GM18870 (cell line): ENCODE data around the gene CS.
"Not testable (repeated sequence)": the region's sequence is repeated elsewhere in the genome, so short reads cannot be mapped to it uniquely, and the experiment has no call there.

Experiments used
- ATAC-seq: cut with Tn5 transposase; IDR thresholded peaks from one replicate; pipeline ENCODE4 v1.9.1; 2021; ENCODE audit warnings: moderate library complexity; ENCODE audit not compliant: unreplicated experiment

Gene CS

GRCh38 chr12:56299853-56300643 is at the start of gene CS:
Gene CS, minus strand, starts transcription at chr12:56300330. Its CDS starts 129 bp downstream, at chr12:56300201.
- peak; percentile 82 for ATAC-seq

- ATAC-seq = no peak
Measured at GRCh38 chr12:56348776-56349175, 48.6 kb upstream of the CS start.

DNA sequence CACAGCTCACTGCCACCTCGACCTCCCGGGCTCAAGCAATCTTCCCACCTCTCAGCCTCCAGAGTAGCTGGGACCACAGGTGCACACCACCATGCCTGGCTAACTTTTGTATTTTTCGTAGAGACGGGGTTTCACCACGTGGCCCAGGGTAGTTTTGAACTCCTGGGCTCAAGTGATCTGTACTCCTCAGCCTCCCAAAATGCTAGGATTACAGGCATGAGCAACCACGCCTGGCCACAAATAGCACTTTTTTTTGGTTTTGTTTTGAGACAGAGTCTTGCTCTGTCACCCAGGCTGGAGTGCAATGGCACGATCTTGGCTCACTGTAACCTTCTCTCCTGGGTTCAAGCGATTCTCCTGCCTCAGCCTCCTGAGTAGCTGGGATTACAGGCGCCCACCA is 47.1 kb upstream of the CS start:
- not testable (repeated sequence) for ATAC-seq

- ATAC-seq = no peak
Measured at GRCh38 chr12:56346675-56347074, 46.5 kb upstream of the CS start.

GRCh38 chr12:56342290-56342689 is 42.2 kb upstream of the CS start:
- ATAC-seq = not testable (repeated sequence)

GRCh38 chr12:56341616-56342015 is 41.5 kb upstream of the CS start:
- ATAC-seq = no peak

DNA sequence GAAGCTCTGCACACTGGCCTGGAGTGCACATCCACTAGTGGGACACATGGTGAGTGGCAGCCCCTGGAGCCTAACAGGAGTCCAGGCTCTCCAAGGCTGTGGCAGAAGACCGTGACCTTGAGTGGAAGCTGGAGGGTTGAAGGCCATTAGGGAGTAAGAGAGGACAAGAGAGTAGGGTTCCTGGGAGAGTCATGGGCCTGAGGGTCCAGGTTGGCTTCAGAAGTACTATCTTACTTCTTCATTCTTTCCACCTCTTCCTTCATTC is 39.0 kb upstream of the CS start:
- ATAC-seq = no peak

DNA sequence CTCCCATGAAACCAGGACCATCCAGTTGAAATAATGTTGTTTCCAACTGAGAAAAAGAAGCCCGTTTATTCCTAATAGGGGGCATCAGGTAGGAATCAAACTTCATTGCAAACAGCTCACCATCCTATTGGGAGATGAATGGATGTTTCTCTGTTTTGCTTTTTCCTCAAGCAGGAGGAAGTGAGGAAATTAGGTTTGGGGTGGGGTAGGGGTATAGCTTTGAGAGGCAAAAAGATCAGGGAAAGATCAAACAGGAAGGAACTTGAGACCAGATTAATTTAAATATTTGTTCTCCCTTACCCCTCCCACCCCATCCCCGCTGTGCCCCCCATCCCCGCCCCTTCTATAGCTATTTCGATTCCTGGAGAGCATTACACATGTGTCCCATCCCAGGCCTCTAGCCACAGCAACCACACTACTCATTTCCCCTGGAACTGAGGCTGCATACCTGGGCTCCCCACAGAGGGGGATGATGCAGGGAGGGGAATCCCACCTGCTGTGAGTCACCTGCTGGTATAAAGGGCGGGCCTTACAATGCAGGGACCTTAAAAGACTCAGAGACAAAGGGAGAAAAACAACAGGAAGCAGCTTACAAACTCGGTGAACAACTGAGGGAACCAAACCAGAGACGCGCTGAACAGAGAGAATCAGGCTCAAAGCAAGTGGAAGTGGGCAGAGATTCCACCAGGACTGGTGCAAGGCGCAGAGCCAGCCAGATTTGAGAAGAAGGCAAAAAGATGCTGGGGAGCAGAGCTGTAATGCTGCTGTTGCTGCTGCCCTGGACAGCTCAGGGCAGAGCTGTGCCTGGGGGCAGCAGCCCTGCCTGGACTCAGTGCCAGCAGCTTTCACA is 38.4 kb upstream of the CS start, which contains the start of gene IL23A:
Gene IL23A (plus strand): TSS at position 577 of the 850 bp plus-strand sequence. CDS start 161 bp downstream, at position 738.
- peak; percentile 34 for ATAC-seq

- no peak for ATAC-seq
Measured at GRCh38 chr12:56337753-56338251, 37.7 kb upstream of the CS start.

DNA sequence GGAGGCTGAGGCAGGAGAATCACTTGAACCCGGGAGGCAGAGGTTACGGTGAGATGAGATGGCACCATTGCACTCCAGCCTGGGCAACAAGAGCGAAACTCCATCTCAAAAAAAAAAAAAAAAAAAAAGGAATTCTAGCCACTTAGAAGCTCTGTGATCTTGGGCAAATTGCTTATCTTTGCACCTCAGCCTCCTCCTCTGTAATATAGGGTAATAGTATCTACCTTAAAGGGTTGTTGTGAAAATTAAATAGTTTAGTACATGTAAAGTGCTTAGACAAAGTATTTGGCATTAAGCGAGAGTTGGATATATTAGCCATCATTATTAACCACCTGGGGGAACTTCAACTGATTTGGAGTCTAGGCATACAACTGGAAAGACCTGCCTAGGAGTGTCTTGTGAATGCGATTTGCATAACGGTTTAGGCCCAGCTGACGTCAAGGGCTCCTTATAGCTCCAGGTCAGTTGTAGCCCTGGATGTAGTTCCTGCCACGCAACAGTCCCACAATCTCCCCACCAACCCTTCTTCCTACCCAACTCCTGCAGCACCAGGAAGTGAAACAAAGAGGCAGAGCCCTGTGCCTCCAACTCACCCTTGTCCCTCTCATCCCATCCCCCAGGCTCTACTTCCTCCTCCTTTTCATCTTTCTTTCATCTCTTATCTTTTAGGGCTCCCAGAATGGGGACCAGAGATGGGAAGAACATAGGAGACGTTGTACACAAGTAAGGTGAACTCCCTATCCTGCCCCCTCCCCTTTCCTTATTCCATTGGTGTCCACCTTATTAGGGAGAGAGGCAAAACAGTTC is 36.4 kb upstream of the CS start:
- ATAC-seq = no peak

DNA sequence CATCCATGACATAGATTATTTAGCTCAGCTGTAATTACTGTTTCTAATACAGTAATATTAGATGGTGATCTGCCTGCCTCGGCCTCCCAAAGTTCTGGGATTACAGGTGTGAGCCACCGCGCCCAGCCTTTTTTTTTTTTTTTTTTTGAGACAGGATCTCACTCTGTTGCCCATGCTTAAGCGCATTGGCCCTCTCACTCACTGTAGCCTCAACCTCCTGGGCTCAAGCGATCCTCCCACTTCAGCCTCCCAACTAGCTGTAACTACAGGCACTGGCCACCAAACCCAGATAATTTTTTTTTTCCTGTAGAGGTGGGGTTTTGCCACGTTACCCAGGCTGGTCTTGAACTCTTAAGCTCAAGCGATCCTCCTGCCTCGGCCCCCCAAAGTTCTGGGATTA is 35.4 kb upstream of the CS start:
- ATAC-seq = not testable (repeated sequence)

- no peak for ATAC-seq
Measured at GRCh38 chr12:56334490-56334793, 34.3 kb upstream of the CS start.

- peak; percentile 88 for ATAC-seq
Measured at GRCh38 chr12:56333679-56334489, 33.8 kb upstream of the CS start, which contains the start of gene PAN2. Gene PAN2, minus strand, starts transcription at chr12:56334000. Its CDS starts 906 bp downstream, at chr12:56333094.

DNA sequence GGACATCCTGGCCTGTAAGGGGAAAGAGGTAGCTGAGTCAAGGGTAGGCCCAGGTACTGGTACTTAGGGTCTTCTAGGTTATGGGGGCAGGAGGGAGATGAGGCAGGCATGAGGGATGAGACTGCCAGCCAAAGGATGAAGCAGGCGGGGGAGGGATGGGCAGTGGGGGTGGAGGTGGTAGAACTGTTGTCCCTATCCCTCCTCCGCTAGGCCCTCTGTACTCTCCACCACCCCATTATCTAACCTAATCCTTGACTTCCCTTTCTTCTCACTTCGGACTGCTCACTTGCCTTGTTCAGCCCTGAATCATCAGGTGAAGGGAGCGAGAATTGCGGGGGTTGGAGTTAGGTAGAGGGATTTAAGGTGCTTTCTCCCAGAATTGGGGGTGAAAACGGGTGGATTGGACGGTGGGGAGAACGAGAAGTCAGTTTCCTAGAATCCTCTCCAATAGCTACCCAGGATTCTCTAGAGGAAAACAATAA is 33.1 kb upstream of the CS start:
- ATAC-seq = no peak

- ATAC-seq = no peak
Measured at GRCh38 chr12:56332512-56333196, 32.5 kb upstream of the CS start.

DNA sequence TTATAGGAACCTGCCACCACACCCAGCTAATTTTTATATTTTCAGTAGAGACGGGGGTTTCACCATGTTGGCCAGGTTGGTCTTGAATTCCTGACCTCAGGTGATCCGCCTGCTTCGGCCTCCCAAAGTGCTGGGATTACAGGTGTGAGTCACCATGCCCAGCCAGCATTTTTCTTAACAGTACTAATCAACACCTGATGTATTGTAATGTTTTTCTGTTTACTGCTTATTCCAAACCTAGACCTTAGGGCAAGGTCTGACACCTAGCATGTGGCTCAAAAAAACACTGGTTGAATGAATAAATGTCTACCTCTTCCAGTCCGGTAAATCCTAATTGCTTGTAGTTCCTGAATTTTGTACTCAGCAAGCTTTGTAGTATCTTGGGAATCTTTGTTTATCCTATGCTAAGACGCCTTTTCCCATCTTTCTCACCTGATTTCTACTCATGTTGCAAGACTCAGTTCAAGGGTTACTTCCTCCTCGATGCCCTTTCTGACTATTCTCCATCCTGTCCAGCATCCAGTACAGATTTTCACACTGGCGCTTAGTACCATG is 30.9 kb upstream of the CS start:
- ATAC-seq = no peak

DNA sequence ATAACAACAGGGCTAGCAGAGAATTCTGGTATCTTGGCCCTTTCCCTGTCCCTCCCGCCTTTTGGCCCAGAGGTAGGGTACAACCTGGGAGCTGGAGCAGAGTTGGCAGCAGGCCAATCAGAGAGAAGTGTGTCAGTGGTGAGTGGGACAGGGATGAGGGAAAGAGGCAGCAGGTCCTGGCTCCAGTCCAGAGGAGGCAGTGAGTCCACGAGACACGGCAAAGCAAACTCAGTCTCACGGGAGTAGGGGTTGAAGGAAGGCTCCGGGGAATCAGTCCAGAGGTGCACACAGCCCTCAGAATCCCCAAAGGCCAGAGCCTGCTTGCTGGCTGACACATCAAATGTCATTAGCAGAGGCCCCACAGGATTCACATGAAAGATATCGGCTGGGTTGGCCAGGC is 26.4 kb upstream of the CS start:
- no peak for ATAC-seq

DNA sequence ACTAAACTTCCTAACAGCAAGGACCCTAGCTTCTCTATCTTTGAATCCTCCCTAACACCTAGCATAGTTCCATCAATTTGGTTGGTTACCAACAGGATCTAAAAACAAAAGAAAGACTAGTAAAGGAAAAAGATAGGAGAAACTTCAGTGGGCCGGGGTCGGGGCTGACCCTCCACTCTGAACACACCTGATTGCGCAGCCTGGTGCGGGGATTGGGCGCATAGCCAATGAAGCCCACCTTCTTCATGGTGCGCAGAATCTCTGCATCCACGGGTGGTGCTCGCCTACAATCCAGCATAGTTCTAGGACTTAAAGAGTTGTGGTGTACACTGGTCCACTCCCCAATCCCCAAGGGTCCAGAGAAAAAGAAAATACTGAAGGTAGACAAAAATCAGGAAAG is 26.0 kb upstream of the CS start:
- ATAC-seq = no peak

DNA sequence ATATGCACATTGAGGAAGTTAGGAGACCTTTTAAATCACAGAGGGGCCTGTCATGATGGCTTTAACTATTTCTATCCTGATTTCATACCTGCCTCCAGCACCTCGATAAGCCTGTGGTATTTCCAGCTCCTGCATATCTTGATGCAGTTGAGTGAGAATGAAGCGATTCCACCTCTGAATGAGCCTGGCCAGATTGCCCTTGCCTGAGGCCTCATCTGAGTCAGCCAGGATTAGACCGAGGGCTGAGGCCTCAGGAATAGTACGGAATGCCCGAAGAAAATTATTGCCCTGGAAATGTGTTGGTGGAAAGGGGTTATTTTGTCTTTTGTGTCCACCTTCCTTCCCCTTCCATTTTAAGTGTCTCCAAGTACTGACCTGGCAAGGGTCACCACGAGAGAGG is 24.1 kb upstream of the CS start:
- no peak for ATAC-seq
